Neural crest cell (in vitro differentiated cells): ENCODE results near the gene ARHGAP22. TPM values are rescaled to one million over a fixed set of nuclear protein-coding genes. Genes with fewer than 3 reads are reported as not detected.

Experiments used
- DNase-seq: peaks from one replicate; pipeline ENCODE4 v3.0.0; 2021; ENCODE audit warnings: low read depth, mixed read lengths, low spot score
- H3K27ac Mint-ChIP-seq: one replicate; pipeline ENCODE4 v1.8.0; 2021; ENCODE audit warnings: mild to moderate bottlenecking, mixed read lengths; ENCODE audit not compliant: unreplicated experiment
- H3K27me3 Mint-ChIP-seq: 2 replicates; pipeline ENCODE4 v1.8.0; 2021; ENCODE audit warnings: low read depth, mild to moderate bottlenecking, mixed read lengths
- H3K36me3 Mint-ChIP-seq: 2 replicates; pipeline ENCODE4 v1.8.0; 2021; ENCODE audit warnings: low read depth, mild to moderate bottlenecking, mixed read lengths
- H3K4me1 Mint-ChIP-seq: 2 replicates; pipeline ENCODE4 v1.8.0; 2021; ENCODE audit warnings: mixed read lengths
- H3K4me3 Mint-ChIP-seq: one replicate; pipeline ENCODE4 v1.8.0; 2021; ENCODE audit warnings: mild to moderate bottlenecking, mixed read lengths
- H3K9me3 Mint-ChIP-seq: 2 replicates; pipeline ENCODE4 v1.8.0; 2021; ENCODE audit warnings: mixed read lengths
- CTCF ChIP-seq: fragments of 200-600 bp; sonication (generic); conservative IDR thresholded peaks from 2 replicates; pipeline ENCODE4 v1.5.0; 2021; ENCODE audit warnings: antibody characterized with exemption, mild to moderate bottlenecking
- total RNA-seq: library from RNA; stranded (reverse); gene quantifications from 2 replicates; pipeline ENCODE4 v1.2.1, GENCODE V29; 2021

Gene ARHGAP22
- total RNA-seq, 1 donor from 2014 or later = 5.2 TPM

- Mint-ChIP-seq H3K4me1 (peaks cover 19% of the 10 kb centered on the region), H3K4me3 (peak overlapping the region; percentile 1), H3K27me3 (no peaks in the 10 kb centered on the region), H3K27ac (no peak overlapping the region), H3K9me3 (no peaks in the 10 kb centered on the region), H3K36me3 (no peaks in the 10 kb centered on the region)
- no peak for DNase-seq
- no peak for TF ChIP-seq CTCF
Observed at GRCh38 chr10:48594803-48595538, 9.9 kb downstream of the ARHGAP22 start.

- Mint-ChIP-seq H3K9me3 (peaks cover 2% of the 10 kb centered on the region), H3K27ac (no peak overlapping the region), H3K36me3 (no peaks in the 10 kb centered on the region), H3K4me3 (no peak overlapping the region), H3K27me3 (no peaks in the 10 kb centered on the region), H3K4me1 (peaks cover 24% of the 10 kb centered on the region)
- TF ChIP-seq CTCF = no peak
- no peak for DNase-seq
Observed at GRCh38 chr10:48594371-48594770, 10.5 kb downstream of the ARHGAP22 start.

DNA sequence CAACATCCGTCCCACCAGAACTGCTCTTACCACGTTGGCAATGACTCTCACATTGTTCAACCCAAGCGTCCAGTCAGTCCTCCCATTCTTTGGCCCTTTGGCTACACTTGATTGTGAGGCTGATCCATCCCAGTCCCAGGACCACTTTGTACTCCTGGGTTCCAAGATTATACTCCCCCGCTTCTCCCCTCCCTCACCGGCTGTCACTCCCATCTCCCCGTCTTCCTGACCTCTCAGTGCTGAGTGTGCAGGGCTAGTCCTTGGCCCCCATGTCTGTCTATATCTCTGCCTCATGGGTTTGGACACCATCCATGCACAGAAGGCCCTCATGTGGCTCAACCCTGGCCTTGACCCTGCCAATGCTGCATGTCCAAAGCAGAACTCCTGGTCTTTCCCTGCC, 12.5 kb downstream of the ARHGAP22 start:
- H3K36me3 Mint-ChIP-seq = no peaks in the 10 kb centered on the region
- no peak for TF ChIP-seq CTCF
- H3K4me3 Mint-ChIP-seq = no peak overlapping the region
- H3K4me1 Mint-ChIP-seq = peaks cover 21% of the 10 kb centered on the region
- no peaks in the 10 kb centered on the region for H3K27me3 Mint-ChIP-seq
- H3K9me3 Mint-ChIP-seq = peaks cover 4% of the 10 kb centered on the region
- DNase-seq = no peak
- H3K27ac Mint-ChIP-seq = no peak overlapping the region

- Mint-ChIP-seq H3K27ac (no peak overlapping the region), H3K9me3 (peaks cover 4% of the 10 kb centered on the region), H3K4me1 (peaks cover 15% of the 10 kb centered on the region), H3K27me3 (no peaks in the 10 kb centered on the region), H3K36me3 (no peaks in the 10 kb centered on the region), H3K4me3 (no peak overlapping the region)
- DNase-seq = no peak
- TF ChIP-seq CTCF = no peak
Observed at GRCh38 chr10:48590945-48591344, 13.9 kb downstream of the ARHGAP22 start.

GRCh38 chr10:48589266-48589665, 15.6 kb downstream of the ARHGAP22 start:
- Mint-ChIP-seq H3K4me1 (peaks cover 10% of the 10 kb centered on the region), H3K27me3 (no peaks in the 10 kb centered on the region), H3K9me3 (peaks cover 11% of the 10 kb centered on the region), H3K36me3 (peaks cover 5% of the 10 kb centered on the region), H3K4me3 (no peak overlapping the region), H3K27ac (no peak overlapping the region)
- DNase-seq = no peak
- no peak for TF ChIP-seq CTCF
